DOHH2 (cell line): ENCODE measurements around the gene GNS.

Experiments used
- H3F3A ChIP-seq: fragments of 200-600 bp; sonication (generic), shearing (Covaris generic); 2 replicates; pipeline ENCODE4 v1.6.0; 2016; ENCODE audit warnings: antibody characterized with exemption, mild to moderate bottlenecking; ENCODE audit not compliant: control insufficient read depth, insufficient read depth
- H3K27ac ChIP-seq: fragments of 200-600 bp; sonication (generic); 2 replicates; pipeline ENCODE4 v1.5.1; 2014; ENCODE audit warnings: low read depth, mild to moderate bottlenecking, low read length, moderate library complexity
- H3K27me3 ChIP-seq: fragments of 200-600 bp; sonication (generic); 2 replicates; pipeline ENCODE4 v1.6.1; 2014; ENCODE audit warnings: mild to moderate bottlenecking, low read length, mixed read lengths; ENCODE audit not compliant: control insufficient read depth
- H3K36me3 ChIP-seq: fragments of 200-600 bp; sonication (generic); 2 replicates; pipeline ENCODE4 v1.6.1; 2014; ENCODE audit warnings: mild to moderate bottlenecking, low read length, moderate library complexity, mixed read lengths; ENCODE audit not compliant: control insufficient read depth
- H3K4me1 ChIP-seq: fragments of 200-600 bp; sonication (generic); 2 replicates; pipeline ENCODE4 v1.6.1; 2014; ENCODE audit warnings: mild to moderate bottlenecking, low read length, mixed read lengths; ENCODE audit not compliant: control insufficient read depth
- H3K4me2 ChIP-seq: fragments of 200-600 bp; sonication (generic); 2 replicates; pipeline ENCODE4 v1.6.0; 2014; ENCODE audit warnings: mild to moderate bottlenecking, low read length, moderate library complexity
- H3K4me3 ChIP-seq: fragments of 200-600 bp; sonication (generic); 2 replicates; pipeline ENCODE4 v1.5.1; 2014; ENCODE audit warnings: mild to moderate bottlenecking, low read length, mixed read lengths
- H3K79me2 ChIP-seq: fragments of 200-600 bp; sonication (generic); 2 replicates; pipeline ENCODE4 v1.6.1; 2014; ENCODE audit warnings: mild to moderate bottlenecking, low read length, mixed read lengths; ENCODE audit not compliant: control insufficient read depth
- H3K9me2 ChIP-seq: fragments of 200-600 bp; sonication (generic); replicated peaks from 2 replicates; pipeline ENCODE4 v1.6.1; 2014; ENCODE audit warnings: mild to moderate bottlenecking, low read length, mixed read lengths; ENCODE audit not compliant: control insufficient read depth
- H3K9me3 ChIP-seq: fragments of 200-600 bp; sonication (generic); 2 replicates; pipeline ENCODE4 v1.6.1; 2014; ENCODE audit warnings: antibody characterized with exemption, low read length, mixed read lengths; ENCODE audit not compliant: control insufficient read depth, insufficient read depth
- H4K20me1 ChIP-seq: fragments of 200-600 bp; sonication (generic); 2 replicates; pipeline ENCODE4 v1.6.0; 2014; ENCODE audit warnings: low read depth, mild to moderate bottlenecking, antibody characterized with exemption, low read length, moderate library complexity; ENCODE audit not compliant: control insufficient read depth, insufficient read depth
- CTCF ChIP-seq: fragments of 200-600 bp; sonication (generic); IDR thresholded peaks from one replicate; pipeline ENCODE4 v1.5.1; 2014; ENCODE audit warnings: antibody characterized with exemption, mild to moderate bottlenecking, low read depth, low read length; ENCODE audit not compliant: poor library complexity, severe bottlenecking
- EZH2phosphoT487 ChIP-seq: fragments of 200-600 bp; sonication (generic); IDR thresholded peaks from 2 replicates; pipeline ENCODE4 v1.6.1; 2017; ENCODE audit warnings: borderline replicate concordance, mild to moderate bottlenecking, antibody characterized with exemption, low read length, moderate library complexity, mixed read lengths

GNS gene

GRCh38 chr12:64696080-64696741, 63.0 kb downstream of the GNS start:
- Histone ChIP-seq H3K79me2 (no peaks in the 10 kb centered on the region), H3K27me3 (no peaks in the 10 kb centered on the region), H3K4me3 (no peak overlapping the region), H4K20me1 (no peaks in the 10 kb centered on the region), H3K4me1 (peaks cover 3% of the 10 kb centered on the region; the same call in 1 of the 2 replicates), H3K9me2 (no peaks in the 10 kb centered on the region), H3K36me3 (peaks cover 57% of the 10 kb centered on the region), H3K4me2 (no peak overlapping the region), H3F3A (peaks cover 12% of the 10 kb centered on the region), H3K9me3 (no peaks in the 10 kb centered on the region), H3K27ac (no peak overlapping the region)
- TF ChIP-seq EZH2phosphoT487 (no peak), CTCF (no peak)

- Histone ChIP-seq H3K4me2 (no peak overlapping the region), H3K4me3 (no peak overlapping the region), H3K27me3 (no peaks in the 10 kb centered on the region), H3K9me2 (no peaks in the 10 kb centered on the region), H3K4me1 (peaks cover 3% of the 10 kb centered on the region; the same call in 1 of the 2 replicates), H3K27ac (no peak overlapping the region), H3F3A (peaks cover 11% of the 10 kb centered on the region; the same call in 1 of the 2 replicates), H4K20me1 (no peaks in the 10 kb centered on the region), H3K36me3 (peaks cover 58% of the 10 kb centered on the region), H3K79me2 (no peaks in the 10 kb centered on the region), H3K9me3 (no peaks in the 10 kb centered on the region)
- TF ChIP-seq EZH2phosphoT487, result no peak
Measured at GRCh38 chr12:64695550-64695949, 63.7 kb downstream of the GNS start.

GRCh38 chr12:64694130-64695040, 64.8 kb downstream of the GNS start:
- Histone ChIP-seq H3K9me3 (no peaks in the 10 kb centered on the region), H3K79me2 (peaks cover 2% of the 10 kb centered on the region), H4K20me1 (no peaks in the 10 kb centered on the region), H3K4me2 (no peak overlapping the region), H3K36me3 (peaks cover 54% of the 10 kb centered on the region), H3K27ac (no peak overlapping the region), H3K9me2 (no peaks in the 10 kb centered on the region), H3F3A (peaks cover 11% of the 10 kb centered on the region; the same call in 1 of the 2 replicates), H3K4me3 (no peak overlapping the region), H3K4me1 (peaks cover 3% of the 10 kb centered on the region; the same call in 1 of the 2 replicates), H3K27me3 (no peaks in the 10 kb centered on the region)
- TF ChIP-seq EZH2phosphoT487 (no peak), CTCF (no peak)
